Measurements from ENCODE around the gene MUS81.

The MUS81 gene

DNA sequence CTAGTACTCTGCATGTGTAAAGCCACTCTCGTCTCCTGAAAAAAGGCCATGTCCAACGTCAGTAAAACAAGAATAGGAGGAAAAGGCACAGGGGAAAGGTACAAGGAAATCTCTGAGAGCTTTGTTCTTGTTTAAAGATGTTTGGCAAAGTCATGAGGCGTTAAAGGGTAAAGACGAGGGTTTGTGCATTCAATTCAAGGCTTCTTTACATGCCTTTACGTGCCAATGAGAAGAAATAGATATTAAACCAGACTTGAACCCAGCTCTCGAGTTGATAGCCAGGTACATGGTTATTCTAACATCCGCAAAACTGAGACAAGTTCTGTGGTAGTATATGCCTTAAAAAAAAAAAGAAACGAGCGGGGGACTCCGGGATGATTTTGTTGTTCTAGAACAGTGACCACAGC, 1.5 kb upstream of the MUS81 start:
- TF ChIP-seq, protein P1, sequence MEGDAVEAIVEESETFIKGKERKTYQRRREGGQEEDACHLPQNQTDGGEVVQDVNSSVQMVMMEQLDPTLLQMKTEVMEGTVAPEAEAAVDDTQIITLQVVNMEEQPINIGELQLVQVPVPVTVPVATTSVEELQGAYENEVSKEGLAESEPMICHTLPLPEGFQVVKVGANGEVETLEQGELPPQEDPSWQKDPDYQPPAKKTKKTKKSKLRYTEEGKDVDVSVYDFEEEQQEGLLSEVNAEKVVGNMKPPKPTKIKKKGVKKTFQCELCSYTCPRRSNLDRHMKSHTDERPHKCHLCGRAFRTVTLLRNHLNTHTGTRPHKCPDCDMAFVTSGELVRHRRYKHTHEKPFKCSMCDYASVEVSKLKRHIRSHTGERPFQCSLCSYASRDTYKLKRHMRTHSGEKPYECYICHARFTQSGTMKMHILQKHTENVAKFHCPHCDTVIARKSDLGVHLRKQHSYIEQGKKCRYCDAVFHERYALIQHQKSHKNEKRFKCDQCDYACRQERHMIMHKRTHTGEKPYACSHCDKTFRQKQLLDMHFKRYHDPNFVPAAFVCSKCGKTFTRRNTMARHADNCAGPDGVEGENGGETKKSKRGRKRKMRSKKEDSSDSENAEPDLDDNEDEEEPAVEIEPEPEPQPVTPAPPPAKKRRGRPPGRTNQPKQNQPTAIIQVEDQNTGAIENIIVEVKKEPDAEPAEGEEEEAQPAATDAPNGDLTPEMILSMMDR (IDR thresholded peaks at IDR 0.05; ENCODE audit: insufficient read depth, low read length, missing control alignments): no peak
- peak overlapping the region; percentile 54 for H3K4me3 ChIP-seq (ENCODE audit: low read depth, low read length)
- DNase-seq (ENCODE audit: low read depth, low spot score): no peak
- ChIA-PET CTCF (interaction anchor here (0.7 to 6.0 kb wide), 12 partner anchors 8 to 164 kb away, joined by 3 to 174 read pairs (median 6); partner anchors contain the start of genes EFEMP2 and FIBP), POLR2A (interaction anchor here (0.6 to 5.2 kb wide), 22 partner anchors 9 to 454 kb away, joined by 3 to 103 read pairs (median 4); partner anchors contain the start of genes CCDC85B, EFEMP2, FIBP and KAT5)

DNA sequence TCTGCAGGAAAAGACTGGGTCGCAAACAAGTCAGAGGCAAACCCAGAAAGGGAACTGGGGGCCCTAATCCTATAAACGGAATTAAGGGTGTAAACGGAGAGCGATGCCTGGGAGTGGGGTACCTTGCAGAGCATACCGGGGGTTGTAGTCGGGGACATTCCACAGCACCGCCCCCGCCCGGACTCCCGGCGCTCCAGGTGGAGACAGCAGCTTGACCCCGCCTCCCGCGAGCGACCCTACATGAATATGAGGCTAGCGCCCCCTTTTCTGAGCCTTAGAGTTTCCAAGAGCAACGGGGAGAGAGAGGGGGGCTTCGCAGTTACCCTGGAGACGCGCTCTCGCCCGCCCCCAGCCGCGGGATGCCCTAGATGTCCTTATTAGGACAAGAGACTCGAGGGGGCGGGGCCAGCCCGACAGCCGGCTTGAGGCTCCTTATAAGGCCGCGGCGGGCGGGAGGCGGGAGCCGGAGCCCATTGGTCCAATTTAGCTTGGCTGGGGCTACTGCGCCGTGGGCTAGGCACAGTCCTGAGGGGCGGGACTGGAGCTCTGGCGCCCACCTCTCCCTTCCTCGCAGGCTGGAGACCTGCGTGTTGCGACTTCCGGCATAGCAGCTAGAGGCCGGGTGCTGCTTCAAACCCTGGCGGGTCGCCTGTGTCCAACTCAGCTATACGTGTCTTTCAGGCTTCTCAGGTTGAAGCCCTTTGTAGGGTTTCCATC, 980 bp upstream of the MUS81 start:
- H3K4me3 ChIP-seq (ENCODE audit: low read depth, low read length): peak overlapping the region; percentile 95
- POLR2A ChIA-PET: interaction anchor here (0.6 to 5.2 kb wide), 15 partner anchors 9 to 454 kb away, joined by 3 to 103 read pairs (median 6); partner anchors contain the start of genes BANF1, CCDC85B, EFEMP2 and EIF1AD
- CTCF ChIA-PET: interaction anchor here (0.6 to 6.0 kb wide), 37 partner anchors 8 to 196 kb away, joined by 3 to 174 read pairs (median 5); partner anchors contain the start of genes CCDC85B, CTSW, EFEMP2 and FIBP
- TF ChIP-seq, protein P1 (IDR thresholded peaks at IDR 0.05; ENCODE audit: insufficient read depth, low read length, missing control alignments): peak; percentile 25
- DNase-seq (ENCODE audit: low read depth, low spot score): peak; percentile 88

DNA sequence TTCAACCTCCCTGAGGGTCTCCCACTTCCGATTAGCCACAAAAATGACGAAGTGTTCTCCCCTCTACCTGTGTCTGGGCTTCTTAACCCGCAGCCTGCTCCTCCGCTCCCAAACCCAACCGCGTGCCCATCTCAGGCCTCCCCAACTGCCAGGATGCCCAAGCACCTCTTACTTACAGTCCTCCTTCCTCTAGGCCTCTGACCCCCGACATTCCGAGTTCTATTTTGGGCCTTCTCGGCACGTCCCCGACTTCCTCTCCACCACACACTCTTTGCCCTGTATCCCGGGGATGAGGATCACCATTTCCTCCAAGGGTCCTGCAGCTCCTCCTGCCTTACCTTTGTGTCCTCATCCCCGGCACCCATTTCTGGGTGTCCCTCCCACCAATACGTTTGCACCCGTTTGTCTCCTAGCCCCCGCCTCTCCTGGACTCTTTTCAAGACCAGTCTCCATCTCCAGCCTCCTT, 388 bp upstream of the MUS81 start:
- TF ChIP-seq, protein P1 (IDR thresholded peaks at IDR 0.05; ENCODE audit: insufficient read depth, low read length, missing control alignments): no peak
- no peak for DNase-seq (ENCODE audit: low read depth, low spot score)
- ChIA-PET POLR2A (interaction anchor here (0.8 to 5.2 kb wide), 13 partner anchors 10 to 222 kb away, joined by 3 to 103 read pairs (median 8); partner anchors contain the start of genes BANF1, CCDC85B, EFEMP2 and EIF1AD), CTCF (interaction anchor here (0.6 to 6.0 kb wide), 38 partner anchors 9 to 196 kb away, joined by 3 to 174 read pairs (median 5); partner anchors contain the start of genes CATSPER1, CCDC85B, CTSW and EFEMP2)
- peak overlapping the region; percentile 95 for H3K4me3 ChIP-seq (ENCODE audit: low read depth, low read length)

DNA sequence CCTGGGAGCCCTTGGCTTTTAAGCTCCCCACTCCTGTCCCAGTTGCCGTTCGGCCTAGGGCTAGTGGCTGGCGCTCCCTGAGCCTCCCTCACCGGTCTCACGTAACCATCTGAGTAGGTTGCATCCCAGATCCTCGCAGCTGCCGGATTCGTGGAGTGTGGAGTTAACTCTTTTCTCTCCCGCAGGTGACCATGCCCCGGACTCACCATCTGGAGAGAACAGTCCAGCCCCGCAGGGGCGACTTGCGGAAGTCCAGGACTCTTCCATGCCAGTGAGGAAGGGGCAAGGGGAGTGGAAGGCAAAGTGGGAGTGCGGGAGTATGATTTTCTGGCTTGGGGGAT, 902 bp downstream of the MUS81 start:
- no peak for DNase-seq (ENCODE audit: low read depth, low spot score)

DNA sequence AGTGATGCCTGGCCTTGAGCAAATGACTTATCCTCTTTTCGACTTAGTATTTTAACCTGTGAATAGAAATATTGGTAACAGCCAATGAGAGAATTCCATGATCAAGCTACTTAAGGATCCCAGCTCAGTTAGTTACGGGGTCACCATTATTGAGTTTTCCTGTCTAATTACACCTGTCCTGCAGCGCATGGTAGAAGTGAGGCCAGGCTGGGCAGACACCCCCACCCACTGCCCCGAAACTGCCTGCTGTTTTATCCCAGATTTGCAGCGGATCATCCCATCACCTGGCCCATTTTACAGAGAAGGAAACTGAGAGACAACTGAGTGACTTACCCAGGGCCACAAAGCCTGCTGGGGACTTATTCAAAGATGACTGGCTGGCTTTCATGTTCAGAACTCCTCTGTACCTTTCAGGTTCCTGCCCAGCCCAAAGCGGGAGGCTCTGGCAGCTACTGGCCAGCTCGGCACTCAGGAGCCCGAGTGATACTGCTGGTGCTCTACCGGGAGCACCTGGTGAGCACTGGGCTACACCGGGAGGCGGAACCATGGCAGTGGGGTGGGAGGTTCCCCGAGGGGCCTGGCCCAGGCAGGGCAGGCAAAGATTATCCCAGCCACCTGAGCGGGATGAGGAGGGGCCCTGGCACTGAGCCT, 1.4 kb downstream of the MUS81 start:
- H3K4me3 ChIP-seq (ENCODE audit: low read depth, low read length): peak overlapping the region; percentile 95
- CTCF ChIA-PET: interaction anchor here (0.8 to 6.0 kb wide), 13 partner anchors 10 to 151 kb away, joined by 3 to 174 read pairs (median 4); partner anchors contain the start of genes CCDC85B, CTSW, EFEMP2 and FIBP
- DNase-seq (ENCODE audit: low read depth, low spot score): no peak
- POLR2A ChIA-PET: interaction anchor here (1.9 to 5.2 kb wide), 3 partner anchors 8 to 28 kb away, joined by 14 to 103 read pairs (median 67); partner anchors contain the start of genes CCDC85B, EFEMP2 and FIBP
- TF ChIP-seq, protein P1 (IDR thresholded peaks at IDR 0.05; ENCODE audit: insufficient read depth, low read length, missing control alignments): no peak

More for the DNA sequence above, 902 bp downstream of the MUS81 start:
- POLR2A ChIA-PET: interaction anchor here (0.6 to 5.2 kb wide), 4 partner anchors 9 to 141 kb away, joined by 3 to 103 read pairs (median 40); partner anchors contain the start of genes BANF1, CCDC85B, EFEMP2 and FIBP
- TF ChIP-seq, protein P1 (IDR thresholded peaks at IDR 0.05; ENCODE audit: insufficient read depth, low read length, missing control alignments): no peak
- H3K4me3 ChIP-seq (ENCODE audit: low read depth, low read length): peak overlapping the region; percentile 95
- CTCF ChIA-PET: interaction anchor here (0.6 to 6.0 kb wide), 15 partner anchors 10 to 150 kb away, joined by 3 to 174 read pairs (median 4); partner anchors contain the start of genes CCDC85B, CTSW, EFEMP2 and FIBP

All from AG04449 (cell line).